ENCODE results near the gene ZDHHC14.

The ZDHHC14 gene

GRCh38 chr6:157595768-157596167 is 214.8 kb downstream of the ZDHHC14 start:
- Histone ChIP-seq H3K36me3 (replicated peaks; ENCODE audit: insufficient read depth, low read length) (no peaks in the 10 kb centered on the region), H3K9ac (ENCODE audit: low read length) (no peak overlapping the region), H4K20me1 (ENCODE audit: insufficient read depth, low read length) (no peaks in the 10 kb centered on the region), H3K9me3 (replicated peaks; ENCODE audit: insufficient read depth, low read length) (no peaks in the 10 kb centered on the region), H3K9me2 (replicated peaks; ENCODE audit: insufficient read depth, low read length) (no peaks in the 10 kb centered on the region), H2AFZ (ENCODE audit: low read length) (no peak overlapping the region), H3K27me3 (replicated peaks; ENCODE audit: insufficient read depth, low read length) (no peaks in the 10 kb centered on the region), H3F3A (ENCODE audit: insufficient read depth, low read length) (no peaks in the 10 kb centered on the region), H3K79me2 (ENCODE audit: low read length) (no peaks in the 10 kb centered on the region), H3K4me1 (ENCODE audit: low read length) (peaks cover 11% of the 10 kb centered on the region), H3K27ac (ENCODE audit: low read length) (no peak overlapping the region), H3K4me3 (ENCODE audit: low read length) (no peak overlapping the region), H3K4me2 (ENCODE audit: low read depth, low read length) (no peak overlapping the region)
- no peak for DNase-seq
- no peak for TF ChIP-seq CTCF (IDR thresholded peaks at IDR 0.05; ENCODE audit: low read length)
- TF ChIP-seq EZH2phosphoT487 (IDR thresholded peaks at IDR 0.05; ENCODE audit: low read length), result no peak
- TF ChIP-seq EZH2 (optimal IDR thresholded peaks at IDR 0.05; ENCODE audit: low read depth, low read length), result no peak

GRCh38 chr6:157596461-157596860 is 215.5 kb downstream of the ZDHHC14 start:
- TF ChIP-seq CTCF (IDR thresholded peaks at IDR 0.05; ENCODE audit: low read length) (no peak), EZH2 (optimal IDR thresholded peaks at IDR 0.05; ENCODE audit: low read depth, low read length) (no peak), EZH2phosphoT487 (IDR thresholded peaks at IDR 0.05; ENCODE audit: low read length) (no peak)
- H3K27me3 ChIP-seq (replicated peaks; ENCODE audit: insufficient read depth, low read length), result no peaks in the 10 kb centered on the region
- H3K4me3 ChIP-seq (ENCODE audit: low read length), result no peak overlapping the region
- H3K79me2 ChIP-seq (ENCODE audit: low read length), result no peaks in the 10 kb centered on the region
- H3K36me3 ChIP-seq (replicated peaks; ENCODE audit: insufficient read depth, low read length), result no peaks in the 10 kb centered on the region
- peaks cover 11% of the 10 kb centered on the region for H3K4me1 ChIP-seq (ENCODE audit: low read length)
- H3K9me3 ChIP-seq (replicated peaks; ENCODE audit: insufficient read depth, low read length), result no peaks in the 10 kb centered on the region
- H3F3A ChIP-seq (ENCODE audit: insufficient read depth, low read length), result no peaks in the 10 kb centered on the region
- H4K20me1 ChIP-seq (ENCODE audit: insufficient read depth, low read length), result no peaks in the 10 kb centered on the region
- no peak overlapping the region for H3K9ac ChIP-seq (ENCODE audit: low read length)
- H2AFZ ChIP-seq (ENCODE audit: low read length), result no peak overlapping the region
- DNase-seq, result no peak
- no peak overlapping the region for H3K27ac ChIP-seq (ENCODE audit: low read length)
- no peak overlapping the region for H3K4me2 ChIP-seq (ENCODE audit: low read depth, low read length)
- no peaks in the 10 kb centered on the region for H3K9me2 ChIP-seq (replicated peaks; ENCODE audit: insufficient read depth, low read length)

- no peak overlapping the region for H3K27ac ChIP-seq (ENCODE audit: low read length)
- no peak overlapping the region for H3K4me2 ChIP-seq (ENCODE audit: low read depth, low read length)
- no peaks in the 10 kb centered on the region for H3K36me3 ChIP-seq (replicated peaks; ENCODE audit: insufficient read depth, low read length)
- no peaks in the 10 kb centered on the region for H3F3A ChIP-seq (ENCODE audit: insufficient read depth, low read length)
- no peaks in the 10 kb centered on the region for H3K79me2 ChIP-seq (ENCODE audit: low read length)
- no peak overlapping the region for H3K9ac ChIP-seq (ENCODE audit: low read length)
- H3K27me3 ChIP-seq (replicated peaks; ENCODE audit: insufficient read depth, low read length), result no peaks in the 10 kb centered on the region
- H3K4me3 ChIP-seq (ENCODE audit: low read length), result no peak overlapping the region
- no peaks in the 10 kb centered on the region for H4K20me1 ChIP-seq (ENCODE audit: insufficient read depth, low read length)
- H3K9me3 ChIP-seq (replicated peaks; ENCODE audit: insufficient read depth, low read length), result no peaks in the 10 kb centered on the region
- TF ChIP-seq CTCF (IDR thresholded peaks at IDR 0.05; ENCODE audit: low read length) (no peak), EZH2 (optimal IDR thresholded peaks at IDR 0.05; ENCODE audit: low read depth, low read length) (no peak), EZH2phosphoT487 (IDR thresholded peaks at IDR 0.05; ENCODE audit: low read length) (no peak)
- no peak for DNase-seq
- H3K4me1 ChIP-seq (ENCODE audit: low read length), result peaks cover 11% of the 10 kb centered on the region
- no peak overlapping the region for H2AFZ ChIP-seq (ENCODE audit: low read length)
- no peaks in the 10 kb centered on the region for H3K9me2 ChIP-seq (replicated peaks; ENCODE audit: insufficient read depth, low read length)
These were observed 215.9 kb downstream of the ZDHHC14 start for GRCh38 chr6:157596886-157597285.
